ENCODE results near the gene LRP5. TPM values are rescaled to one million over a fixed set of nuclear protein-coding genes. Genes with fewer than 3 reads are reported as not detected.

Gene LRP5
- total and polyA plus RNA-seq, 2 experiments from 2014 or later: 26.9 to 51.1 TPM

DNA sequence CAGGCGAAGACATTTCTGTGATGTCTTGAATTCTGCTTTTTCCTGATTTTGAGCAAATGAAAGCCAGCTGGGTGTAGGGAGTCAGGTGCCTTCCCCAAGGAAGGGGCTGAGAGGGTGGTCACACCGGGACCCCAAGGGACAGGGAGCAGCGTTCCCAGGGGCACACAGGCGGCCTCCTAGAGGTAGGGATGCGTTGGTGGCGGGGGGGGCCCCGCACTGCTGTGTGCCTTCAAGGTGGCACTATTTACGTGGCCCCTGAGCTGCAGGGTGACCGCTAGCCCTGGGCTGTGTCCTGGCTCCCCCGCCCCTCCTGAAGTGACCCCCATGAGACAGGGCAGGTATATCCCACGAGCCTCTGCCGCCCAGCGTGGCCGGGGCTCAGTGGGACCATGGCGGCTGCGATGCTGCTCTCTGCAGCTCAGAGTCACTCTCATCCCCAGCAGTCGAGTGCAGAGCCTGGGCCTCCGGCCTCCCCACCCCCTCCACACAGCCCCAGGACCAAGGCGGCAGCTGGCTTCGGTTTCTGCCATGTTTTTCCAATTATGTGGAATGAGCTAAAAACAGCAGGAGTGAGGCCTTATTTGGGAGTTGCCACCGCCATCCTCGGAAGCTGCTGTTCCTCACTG, 60.9 kb downstream of the LRP5 start (continued):
- TF ChIP-seq EZH2phosphoT487 (IDR thresholded peaks at IDR 0.05; ENCODE audit: unreplicated experiment) (no peak), JUNB (IDR thresholded peaks at IDR 0.05; ENCODE audit: unreplicated experiment) (no peak), POLR2AphosphoS5 (IDR thresholded peaks at IDR 0.05; ENCODE audit: low read depth) (no peak), EZH2 (IDR thresholded peaks at IDR 0.05; ENCODE audit: low read depth, unreplicated experiment) (no peak), CREB1 (CRISPR knock-in tag; IDR thresholded peaks at IDR 0.05; ENCODE audit: low read depth) (no peak), STAT1 (IDR thresholded peaks at IDR 0.05; ENCODE audit: unreplicated experiment) (no peak), NANOG (IDR thresholded peaks at IDR 0.05; ENCODE audit: borderline replicate concordance) (no peak)
- TF ChIP-seq, protein P1, sequence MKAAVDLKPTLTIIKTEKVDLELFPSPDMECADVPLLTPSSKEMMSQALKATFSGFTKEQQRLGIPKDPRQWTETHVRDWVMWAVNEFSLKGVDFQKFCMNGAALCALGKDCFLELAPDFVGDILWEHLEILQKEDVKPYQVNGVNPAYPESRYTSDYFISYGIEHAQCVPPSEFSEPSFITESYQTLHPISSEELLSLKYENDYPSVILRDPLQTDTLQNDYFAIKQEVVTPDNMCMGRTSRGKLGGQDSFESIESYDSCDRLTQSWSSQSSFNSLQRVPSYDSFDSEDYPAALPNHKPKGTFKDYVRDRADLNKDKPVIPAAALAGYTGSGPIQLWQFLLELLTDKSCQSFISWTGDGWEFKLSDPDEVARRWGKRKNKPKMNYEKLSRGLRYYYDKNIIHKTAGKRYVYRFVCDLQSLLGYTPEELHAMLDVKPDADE (IDR thresholded peaks at IDR 0.05): no peak
- TF ChIP-seq, protein P2, sequence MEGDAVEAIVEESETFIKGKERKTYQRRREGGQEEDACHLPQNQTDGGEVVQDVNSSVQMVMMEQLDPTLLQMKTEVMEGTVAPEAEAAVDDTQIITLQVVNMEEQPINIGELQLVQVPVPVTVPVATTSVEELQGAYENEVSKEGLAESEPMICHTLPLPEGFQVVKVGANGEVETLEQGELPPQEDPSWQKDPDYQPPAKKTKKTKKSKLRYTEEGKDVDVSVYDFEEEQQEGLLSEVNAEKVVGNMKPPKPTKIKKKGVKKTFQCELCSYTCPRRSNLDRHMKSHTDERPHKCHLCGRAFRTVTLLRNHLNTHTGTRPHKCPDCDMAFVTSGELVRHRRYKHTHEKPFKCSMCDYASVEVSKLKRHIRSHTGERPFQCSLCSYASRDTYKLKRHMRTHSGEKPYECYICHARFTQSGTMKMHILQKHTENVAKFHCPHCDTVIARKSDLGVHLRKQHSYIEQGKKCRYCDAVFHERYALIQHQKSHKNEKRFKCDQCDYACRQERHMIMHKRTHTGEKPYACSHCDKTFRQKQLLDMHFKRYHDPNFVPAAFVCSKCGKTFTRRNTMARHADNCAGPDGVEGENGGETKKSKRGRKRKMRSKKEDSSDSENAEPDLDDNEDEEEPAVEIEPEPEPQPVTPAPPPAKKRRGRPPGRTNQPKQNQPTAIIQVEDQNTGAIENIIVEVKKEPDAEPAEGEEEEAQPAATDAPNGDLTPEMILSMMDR (conservative IDR thresholded peaks at IDR 0.05; ENCODE audit: low read depth in 2 of 2): no peak

DNA sequence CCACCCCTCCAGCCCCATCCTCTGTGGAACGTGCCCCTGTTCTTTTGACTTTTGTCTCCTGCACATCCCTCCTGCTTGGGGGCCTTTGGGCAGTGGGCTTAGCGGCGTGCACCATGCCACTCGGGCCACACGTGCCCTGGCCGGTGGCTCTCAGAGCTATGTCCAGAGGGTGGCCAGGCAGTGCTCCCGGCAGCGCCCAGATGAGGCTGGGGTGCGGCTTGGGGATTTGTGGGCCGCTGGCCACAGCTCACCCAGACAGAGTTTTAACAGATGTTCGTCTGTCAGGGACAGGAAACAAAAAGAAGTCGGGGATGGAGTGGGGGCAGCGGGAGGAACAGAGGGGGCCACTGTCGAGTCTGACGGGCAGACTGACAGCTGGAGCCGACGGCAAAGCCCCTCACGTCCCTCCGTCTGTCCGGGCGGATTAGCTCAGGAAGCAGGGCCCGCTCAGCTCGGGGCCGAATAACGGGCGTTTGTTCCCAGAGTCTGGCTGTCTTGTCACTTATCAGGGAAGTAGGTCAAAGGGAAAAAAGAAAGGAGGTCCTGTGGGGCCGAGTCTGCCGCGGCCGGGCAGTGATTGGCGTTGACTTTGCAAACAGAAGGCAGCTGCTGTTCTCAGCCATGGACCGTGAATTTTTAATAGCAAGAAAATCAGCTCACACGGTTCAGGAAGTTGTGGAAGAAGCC, 61.6 kb downstream of the LRP5 start:
- H3K79me2 ChIP-seq (replicated peaks; ENCODE audit: insufficient read depth): no peaks in the 10 kb centered on the region
- H3K4me3 ChIP-seq: no peak overlapping the region
- H3K9me2 ChIP-seq (ENCODE audit: insufficient read depth): no peaks in the 10 kb centered on the region
- H3K36me3 ChIP-seq (ENCODE audit: insufficient read depth): no peaks in the 10 kb centered on the region
- peak overlapping the region; percentile 50; the same call in 1 of the 2 replicates for H3K27ac ChIP-seq (ENCODE audit: low read depth)
- H3F3A ChIP-seq (replicated peaks; ENCODE audit: low read depth): no peaks in the 10 kb centered on the region
- DNase-seq (ENCODE audit: low spot score) (no peak), ATAC-seq (no peak)
- Mint-ChIP-seq H3K9me3 (no peaks in the 10 kb centered on the region; the same call in 2 of the 3 replicates), H3K4me3 (no peak overlapping the region), H3K36me3 (ENCODE audit: low read depth) (peaks cover 17% of the 10 kb centered on the region), H3K27me3 (ENCODE audit: insufficient read depth, low read depth, poor library complexity) (peaks cover 11% of the 10 kb centered on the region), H3K27ac (no peak overlapping the region; the same call in 1 of the 2 replicates), H3K4me1 (peaks cover 5% of the 10 kb centered on the region; the same call in 2 of the 3 replicates)
- H2AFZ ChIP-seq: no peak overlapping the region
- no peaks in the 10 kb centered on the region for H3K4me1 ChIP-seq (ENCODE audit: insufficient read depth)
- H4K20me1 ChIP-seq (replicated peaks; ENCODE audit: insufficient read depth): no peaks in the 10 kb centered on the region
- no peaks in the 10 kb centered on the region for H3K27me3 ChIP-seq (ENCODE audit: insufficient read depth)
- no peak overlapping the region for H3K4me2 ChIP-seq
- TF ChIP-seq, protein P2 (conservative IDR thresholded peaks at IDR 0.05; ENCODE audit: low read depth in 2 of 2): no peak
- TF ChIP-seq, protein P3, sequence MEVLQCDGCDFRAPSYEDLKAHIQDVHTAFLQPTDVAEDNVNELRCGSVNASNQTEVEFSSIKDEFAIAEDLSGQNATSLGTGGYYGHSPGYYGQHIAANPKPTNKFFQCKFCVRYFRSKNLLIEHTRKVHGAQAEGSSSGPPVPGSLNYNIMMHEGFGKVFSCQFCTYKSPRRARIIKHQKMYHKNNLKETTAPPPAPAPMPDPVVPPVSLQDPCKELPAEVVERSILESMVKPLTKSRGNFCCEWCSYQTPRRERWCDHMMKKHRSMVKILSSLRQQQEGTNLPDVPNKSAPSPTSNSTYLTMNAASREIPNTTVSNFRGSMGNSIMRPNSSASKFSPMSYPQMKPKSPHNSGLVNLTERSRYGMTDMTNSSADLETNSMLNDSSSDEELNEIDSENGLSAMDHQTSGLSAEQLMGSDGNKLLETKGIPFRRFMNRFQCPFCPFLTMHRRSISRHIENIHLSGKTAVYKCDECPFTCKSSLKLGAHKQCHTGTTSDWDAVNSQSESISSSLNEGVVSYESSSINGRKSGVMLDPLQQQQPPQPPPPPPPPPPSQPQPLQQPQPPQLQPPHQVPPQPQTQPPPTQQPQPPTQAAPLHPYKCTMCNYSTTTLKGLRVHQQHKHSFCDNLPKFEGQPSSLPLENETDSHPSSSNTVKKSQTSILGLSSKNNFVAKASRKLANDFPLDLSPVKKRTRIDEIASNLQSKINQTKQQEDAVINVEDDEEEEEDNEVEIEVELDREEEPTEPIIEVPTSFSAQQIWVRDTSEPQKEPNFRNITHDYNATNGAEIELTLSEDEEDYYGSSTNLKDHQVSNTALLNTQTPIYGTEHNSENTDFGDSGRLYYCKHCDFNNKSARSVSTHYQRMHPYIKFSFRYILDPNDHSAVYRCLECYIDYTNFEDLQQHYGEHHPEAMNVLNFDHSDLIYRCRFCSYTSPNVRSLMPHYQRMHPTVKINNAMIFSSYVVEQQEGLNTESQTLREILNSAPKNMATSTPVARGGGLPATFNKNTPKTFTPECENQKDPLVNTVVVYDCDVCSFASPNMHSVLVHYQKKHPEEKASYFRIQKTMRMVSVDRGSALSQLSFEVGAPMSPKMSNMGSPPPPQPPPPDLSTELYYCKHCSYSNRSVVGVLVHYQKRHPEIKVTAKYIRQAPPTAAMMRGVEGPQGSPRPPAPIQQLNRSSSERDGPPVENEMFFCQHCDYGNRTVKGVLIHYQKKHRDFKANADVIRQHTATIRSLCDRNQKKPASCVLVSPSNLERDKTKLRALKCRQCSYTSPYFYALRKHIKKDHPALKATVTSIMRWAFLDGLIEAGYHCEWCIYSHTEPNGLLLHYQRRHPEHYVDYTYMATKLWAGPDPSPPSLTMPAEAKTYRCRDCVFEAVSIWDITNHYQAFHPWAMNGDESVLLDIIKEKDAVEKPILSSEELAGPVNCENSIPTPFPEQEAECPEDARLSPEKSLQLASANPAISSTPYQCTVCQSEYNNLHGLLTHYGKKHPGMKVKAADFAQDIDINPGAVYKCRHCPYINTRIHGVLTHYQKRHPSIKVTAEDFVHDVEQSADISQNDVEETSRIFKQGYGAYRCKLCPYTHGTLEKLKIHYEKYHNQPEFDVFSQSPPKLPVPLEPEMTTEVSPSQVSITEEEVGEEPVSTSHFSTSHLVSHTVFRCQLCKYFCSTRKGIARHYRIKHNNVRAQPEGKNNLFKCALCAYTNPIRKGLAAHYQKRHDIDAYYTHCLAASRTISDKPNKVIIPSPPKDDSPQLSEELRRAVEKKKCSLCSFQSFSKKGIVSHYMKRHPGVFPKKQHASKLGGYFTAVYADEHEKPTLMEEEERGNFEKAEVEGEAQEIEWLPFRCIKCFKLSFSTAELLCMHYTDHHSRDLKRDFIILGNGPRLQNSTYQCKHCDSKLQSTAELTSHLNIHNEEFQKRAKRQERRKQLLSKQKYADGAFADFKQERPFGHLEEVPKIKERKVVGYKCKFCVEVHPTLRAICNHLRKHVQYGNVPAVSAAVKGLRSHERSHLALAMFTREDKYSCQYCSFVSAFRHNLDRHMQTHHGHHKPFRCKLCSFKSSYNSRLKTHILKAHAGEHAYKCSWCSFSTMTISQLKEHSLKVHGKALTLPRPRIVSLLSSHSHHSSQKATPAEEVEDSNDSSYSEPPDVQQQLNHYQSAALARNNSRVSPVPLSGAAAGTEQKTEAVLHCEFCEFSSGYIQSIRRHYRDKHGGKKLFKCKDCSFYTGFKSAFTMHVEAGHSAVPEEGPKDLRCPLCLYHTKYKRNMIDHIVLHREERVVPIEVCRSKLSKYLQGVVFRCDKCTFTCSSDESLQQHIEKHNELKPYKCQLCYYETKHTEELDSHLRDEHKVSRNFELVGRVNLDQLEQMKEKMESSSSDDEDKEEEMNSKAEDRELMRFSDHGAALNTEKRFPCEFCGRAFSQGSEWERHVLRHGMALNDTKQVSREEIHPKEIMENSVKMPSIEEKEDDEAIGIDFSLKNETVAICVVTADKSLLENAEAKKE (CRISPR knock-in tag; IDR thresholded peaks at IDR 0.05): no peak
- no peak for TF ChIP-seq STAT1 (IDR thresholded peaks at IDR 0.05; ENCODE audit: unreplicated experiment)
- TF ChIP-seq JUNB (IDR thresholded peaks at IDR 0.05; ENCODE audit: unreplicated experiment): no peak
- TF ChIP-seq CREB1 (CRISPR knock-in tag; IDR thresholded peaks at IDR 0.05; ENCODE audit: low read depth): no peak
- TF ChIP-seq EZH2 (IDR thresholded peaks at IDR 0.05; ENCODE audit: low read depth, unreplicated experiment): no peak
- no peak for TF ChIP-seq NANOG (IDR thresholded peaks at IDR 0.05; ENCODE audit: borderline replicate concordance)
- no peak for TF ChIP-seq ZNF114 (CRISPR knock-in tag; IDR thresholded peaks at IDR 0.05)
- no peak for TF ChIP-seq EZH2phosphoT487 (IDR thresholded peaks at IDR 0.05; ENCODE audit: unreplicated experiment)
- no peak for TF ChIP-seq POLR2AphosphoS5 (IDR thresholded peaks at IDR 0.05; ENCODE audit: low read depth)
